Esophagus squamous epithelium (tissue), 5 donors: ENCODE data around the gene FTCDNL1. TPM values are rescaled to one million over a fixed set of nuclear protein-coding genes. Genes with fewer than 3 reads are reported as not detected.

Experiments
- DNase-seq: peaks from one replicate; lab custom pipeline; 2025; lab: John Stamatoyannopoulos, UW
- H3K27ac ChIP-seq, 4 donors: fragments of 200-600 bp; sonication (generic); one replicate each; pipeline ENCODE4 v1.5.1; 2016 to 2019; ENCODE audit warnings: mild to moderate bottlenecking in 1 of 4
- H3K27me3 ChIP-seq, 4 donors: fragments of 200-600 bp; sonication (generic); 1 replicate in 3 of 4; 2 replicates in 1 of 4; pipeline versions ENCODE4 v1.5.1 to v1.6.0; 2017 to 2021; ENCODE audit warnings: antibody characterized with exemption in 1 of 4
- H3K36me3 ChIP-seq, 3 donors: fragments of 200-600 bp; sonication (generic); one replicate each; pipeline ENCODE4 v1.5.1; 2016 to 2019
- H3K4me1 ChIP-seq, 3 donors: fragments of 200-600 bp; sonication (generic); one replicate each; pipeline ENCODE4 v1.5.1; 2017 to 2019
- H3K4me3 ChIP-seq, 4 donors: fragments of 200-600 bp; sonication (generic); 1 replicate in 3 of 4; 2 replicates in 1 of 4; pipeline ENCODE4 v1.5.1; 2016 to 2019; ENCODE audit warnings: mild to moderate bottlenecking in 2 of 4, moderate library complexity in 1 of 4
- H3K9me3 ChIP-seq, 3 donors: fragments of 200-600 bp; sonication (generic); one replicate each; pipeline ENCODE4 v1.5.1; 2016 to 2019
- POLR2A ChIP-seq, 4 donors: fragments of 450-650 bp; IDR thresholded peaks; one replicate each; pipeline ENCODE4 v1.6.1; 2017; ENCODE audit warnings: antibody characterized with exemption in 4 of 4, mild to moderate bottlenecking in 4 of 4, moderate library complexity in 3 of 4
- WGBS, 2 donors: methylation state at CpG; one replicate each; pipeline ENCODE4 v1.1.5; 2018; 5-methylcytosine and 5-hydroxymethylcytosine counted together
- intact Hi-C: fragments of 100-400 bp; cut with DNase I; formaldehyde crosslinking; loops from one replicate; pipeline ENCODE4 v1.15.0; 2022
- total RNA-seq, 4 donors: library from RNA; depleted of rRNA; stranded (reverse); fragments of >200 nt; gene quantifications; one replicate each; pipeline ENCODE4 v1.1.0, GENCODE V29; 2016
- TF ChIP-seq, protein P1 (sequence below), 6 experiments: fragments of 450-650 bp in 4 of 6; fragments of 200-600 bp in 2 of 6; sonication (generic) in 2 of 6; IDR thresholded peaks; one replicate each; pipeline ENCODE4 v1.5.1; 2016 to 2019; ENCODE audit warnings: antibody characterized with exemption in 6 of 6, mild to moderate bottlenecking in 4 of 6, moderate library complexity in 4 of 6
- donor health status: DM: yes; HTN: yes; CAD: no.

FTCDNL1 gene
- 1 to 10 TPM; 1.3 to 5.0 (median 2.6) TPM for total RNA-seq

GRCh38 chr2:199850718-199851500 lies at the start of gene FTCDNL1:
Gene FTCDNL1, minus strand, starts transcription at chr2:199851192. Its CDS starts 2,230 bp downstream, at chr2:199848962.
- 0% methylated on average over 7 to 21 of the region's 80 CpGs for WGBS, 2 donors
- no peak for DNase-seq
- no peaks in the 10 kb centered on the region for H3K9me3 ChIP-seq
- peaks cover 0 to 4% (median 0%) of the 10 kb centered on the region in 4 donors for H3K27me3 ChIP-seq
- peaks cover 0 to 18% (median 0%) of the 10 kb centered on the region in 3 donors for H3K4me1 ChIP-seq
- intact Hi-C loops: no loop called here
- TF ChIP-seq, protein P1, sequence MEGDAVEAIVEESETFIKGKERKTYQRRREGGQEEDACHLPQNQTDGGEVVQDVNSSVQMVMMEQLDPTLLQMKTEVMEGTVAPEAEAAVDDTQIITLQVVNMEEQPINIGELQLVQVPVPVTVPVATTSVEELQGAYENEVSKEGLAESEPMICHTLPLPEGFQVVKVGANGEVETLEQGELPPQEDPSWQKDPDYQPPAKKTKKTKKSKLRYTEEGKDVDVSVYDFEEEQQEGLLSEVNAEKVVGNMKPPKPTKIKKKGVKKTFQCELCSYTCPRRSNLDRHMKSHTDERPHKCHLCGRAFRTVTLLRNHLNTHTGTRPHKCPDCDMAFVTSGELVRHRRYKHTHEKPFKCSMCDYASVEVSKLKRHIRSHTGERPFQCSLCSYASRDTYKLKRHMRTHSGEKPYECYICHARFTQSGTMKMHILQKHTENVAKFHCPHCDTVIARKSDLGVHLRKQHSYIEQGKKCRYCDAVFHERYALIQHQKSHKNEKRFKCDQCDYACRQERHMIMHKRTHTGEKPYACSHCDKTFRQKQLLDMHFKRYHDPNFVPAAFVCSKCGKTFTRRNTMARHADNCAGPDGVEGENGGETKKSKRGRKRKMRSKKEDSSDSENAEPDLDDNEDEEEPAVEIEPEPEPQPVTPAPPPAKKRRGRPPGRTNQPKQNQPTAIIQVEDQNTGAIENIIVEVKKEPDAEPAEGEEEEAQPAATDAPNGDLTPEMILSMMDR (IDR thresholded peaks at IDR 0.05): peak in 5 of 6 experiments; percentile 35 to 46 (median 43)
- peak in 1 of 4 donors; percentile 36 for TF ChIP-seq POLR2A (IDR thresholded peaks at IDR 0.05)
- H3K36me3 ChIP-seq: no peaks in the 10 kb centered on the region
- H3K4me3 ChIP-seq: peak within 1 kb of the TSS; percentile 59 to 90 (median 66)
- peak within 1 kb of the TSS; percentile 46 to 81 (median 74) for H3K27ac ChIP-seq

DNA sequence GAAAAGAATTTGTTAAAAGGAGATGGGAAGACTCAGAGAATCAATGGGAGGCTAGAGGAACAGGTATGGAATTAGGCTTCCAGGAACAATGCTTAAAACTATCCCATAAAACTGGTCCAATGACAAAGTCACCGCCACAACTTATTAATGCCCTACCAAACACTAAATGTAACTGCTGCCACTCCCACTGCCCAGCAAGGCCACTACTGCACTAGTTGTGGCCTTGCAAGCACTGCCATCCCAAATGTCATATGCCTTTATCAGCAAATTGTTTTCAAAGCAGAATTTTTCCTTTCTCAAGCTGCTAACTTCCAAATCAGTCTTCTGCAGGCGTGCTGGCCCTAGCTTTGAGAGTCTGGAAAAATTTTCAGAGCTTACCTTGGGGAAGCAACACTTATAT lies 45.6 kb upstream of the FTCDNL1 start:
- WGBS, 2 donors: 67 to 69% methylated on average over 2 of the region's 2 CpGs
- Histone ChIP-seq H3K4me3 (no peak overlapping the region), H3K27ac (no peak overlapping the region), H3K36me3 (no peaks in the 10 kb centered on the region), H3K27me3 (no peaks in the 10 kb centered on the region), H3K4me1 (no peaks in the 10 kb centered on the region), H3K9me3 (no peaks in the 10 kb centered on the region)
- DNase-seq: no peak
- TF ChIP-seq, protein P1 (IDR thresholded peaks at IDR 0.05): no peak
- no peak for TF ChIP-seq POLR2A (IDR thresholded peaks at IDR 0.05)
- intact Hi-C loops: no loop called here

GRCh38 chr2:199895406-199895805 lies 44.4 kb upstream of the FTCDNL1 start:
- Histone ChIP-seq H3K4me3 (no peak overlapping the region), H3K27me3 (no peaks in the 10 kb centered on the region), H3K9me3 (no peaks in the 10 kb centered on the region), H3K36me3 (no peaks in the 10 kb centered on the region), H3K4me1 (no peaks in the 10 kb centered on the region), H3K27ac (no peak overlapping the region)
- WGBS, 2 donors: 70 to 71% methylated on average over 3 of the region's 3 CpGs
- TF ChIP-seq, protein P1 (IDR thresholded peaks at IDR 0.05): no peak
- TF ChIP-seq POLR2A (IDR thresholded peaks at IDR 0.05): no peak
- no peak for DNase-seq
- intact Hi-C loops: no loop called here

DNA sequence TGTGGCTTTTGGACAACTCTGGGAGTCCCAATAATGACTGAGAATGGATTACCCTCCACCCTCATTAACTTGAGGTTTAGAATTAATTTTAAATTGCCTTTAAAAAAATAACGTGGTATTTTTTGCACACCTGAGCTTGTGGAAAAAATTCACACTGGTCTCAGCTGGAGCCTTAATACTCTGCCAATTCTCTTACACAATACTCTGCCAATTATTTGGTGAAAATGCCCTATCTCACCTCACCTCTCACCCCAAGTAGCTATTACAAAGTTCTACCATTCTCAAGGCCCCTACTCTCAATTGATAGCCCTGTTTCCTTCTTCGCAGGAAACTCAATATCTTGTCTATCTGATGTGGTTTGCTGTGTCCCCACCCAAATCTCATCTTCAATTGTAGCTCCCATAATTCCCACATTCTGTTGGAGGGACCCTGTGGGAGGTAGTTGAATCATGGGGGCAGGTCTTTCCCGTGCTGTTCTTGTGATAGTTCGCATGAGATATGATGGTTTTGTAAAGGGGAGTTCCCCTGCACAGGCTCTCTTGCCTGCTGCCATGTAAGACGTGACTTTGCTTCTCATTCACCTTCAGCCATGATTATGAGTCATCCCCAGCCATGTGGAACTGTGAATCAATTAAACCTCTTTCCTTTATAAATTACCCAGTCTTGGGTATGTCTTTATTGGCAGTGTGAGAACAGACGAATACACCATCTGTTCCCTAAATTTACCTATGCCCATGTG lies 32.7 kb upstream of the FTCDNL1 start:
- DNase-seq: no peak
- TF ChIP-seq POLR2A (IDR thresholded peaks at IDR 0.05): no peak
- TF ChIP-seq, protein P1 (IDR thresholded peaks at IDR 0.05): no peak
- intact Hi-C loops: no loop called here

GRCh38 chr2:199882667-199883066 lies 31.7 kb upstream of the FTCDNL1 start:
- TF ChIP-seq, protein P1 (IDR thresholded peaks at IDR 0.05): no peak
- TF ChIP-seq POLR2A (IDR thresholded peaks at IDR 0.05): no peak
- H3K27ac ChIP-seq: no peak overlapping the region
- DNase-seq: no peak
- no peak overlapping the region for H3K4me3 ChIP-seq
- peaks cover 0 to 12% (median 4%) of the 10 kb centered on the region in 3 donors for H3K9me3 ChIP-seq
- no peaks in the 10 kb centered on the region for H3K36me3 ChIP-seq
- no peaks in the 10 kb centered on the region for H3K4me1 ChIP-seq
- no peaks in the 10 kb centered on the region for H3K27me3 ChIP-seq
- intact Hi-C loops: no loop called here

More for the DNA sequence above, 32.7 kb upstream of the FTCDNL1 start:
- no peaks in the 10 kb centered on the region for H3K27me3 ChIP-seq
- H3K4me1 ChIP-seq: no peaks in the 10 kb centered on the region
- H3K36me3 ChIP-seq: no peaks in the 10 kb centered on the region
- WGBS, 2 donors: 69 to 76% methylated on average over 5 to 6 of the region's 6 CpGs
- no peak overlapping the region for H3K4me3 ChIP-seq
- peaks cover 0 to 12% (median 4%) of the 10 kb centered on the region in 3 donors for H3K9me3 ChIP-seq
- no peak overlapping the region for H3K27ac ChIP-seq
